Psoas muscle (tissue), 8 donors: ENCODE results near the gene FANCC. TPM values are rescaled to one million over a fixed set of nuclear protein-coding genes. Genes with fewer than 3 reads are reported as not detected.

Experiments
- ATAC-seq, 4 donors: fragments of 200-7000 bp; cut with Tn5 transposase; one replicate each; pipeline ENCODE4 v1.9.1; 2020; ENCODE audit warnings: moderate library complexity in 3 of 4, mild to moderate bottlenecking in 2 of 4
- DNase-seq, 2 donors: peaks; one replicate each; pipeline ENCODE4 v3.0.0-alpha.2; 2020
- H3K27ac ChIP-seq: fragments of 200-600 bp; one replicate; pipeline ENCODE4 v1.8.0; 2022
- H3K27me3 ChIP-seq, 3 donors: fragments of 200-600 bp in 1 of 3; one replicate each; pipeline versions ENCODE4 v1.6.1 to v1.8.0; 2013 to 2022; ENCODE audit warnings: low read length in 2 of 3, mild to moderate bottlenecking in 2 of 3, moderate library complexity in 1 of 3; ENCODE audit not compliant: insufficient read depth in 3 of 3
- H3K36me3 ChIP-seq, 2 donors: fragments of 200-600 bp in 1 of 2; one replicate each; pipeline versions ENCODE4 v1.6.1 to v1.8.0; 2013 to 2022; ENCODE audit warnings: low read depth in 1 of 2, mild to moderate bottlenecking in 1 of 2, moderate library complexity in 1 of 2; ENCODE audit not compliant: insufficient read depth in 1 of 2
- H3K4me1 ChIP-seq: fragments of 200-600 bp; one replicate; pipeline ENCODE4 v1.8.0; 2022
- H3K4me3 ChIP-seq: fragments of 200-600 bp; one replicate; pipeline ENCODE4 v1.8.0; 2022; ENCODE audit warnings: mild to moderate bottlenecking
- H3K9me3 ChIP-seq: fragments of 200-600 bp; one replicate; pipeline ENCODE4 v1.8.0; 2022
- CTCF ChIP-seq: fragments of 200-600 bp; IDR thresholded peaks from one replicate; pipeline ENCODE4 v1.8.0; 2022; ENCODE audit warnings: antibody characterized with exemption
- WGBS, 3 donors: extraction: QIAGEN DNeasy Blood & Tissue Kit; methylation state at CpG; one replicate each; pipeline versions ENCODE4 v1.1.6 to v1.1.7; 2013; 5-methylcytosine and 5-hydroxymethylcytosine counted together
- intact Hi-C, 2 donors: fragments of 100-400 bp; cut with DNase I; formaldehyde crosslinking; loops; one replicate each; pipeline versions ENCODE4 v1.11.0 to v1.14.2; 2022
- polyA plus RNA-seq, 3 donors: library from polyadenylated mRNA; stranded (reverse); fragments of 200-250 nt; gene quantifications; one replicate each; pipeline ENCODE4 v1.2.3, GENCODE V29; 2013
- total RNA-seq, 4 donors: library from RNA; stranded (reverse); fragmentation: NEBNext Ultra II Directional in 2 of 4; extraction: Animal tissue kit (Norgen Biotek cat#: 25700) in 2 of 4; gene quantifications; one replicate each; pipeline versions ENCODE4 v1.2.1 to v1.2.4, GENCODE V29; 2021 to 2023
- donor health status: healthy with polysubstance abuse.
- donor health status: DM: no; HTN: no; CAD: no; lungs with moderate emphysema.
- donor health status: Bipolar disorder and iron deficiency.
- donor health status: healthy.
- donor health status: DM: yes; HTN: yes; CAD: no.
- donor health status: DM: no; HTN: no; CAD: no.
- donor health status: DM: no; HTN: no; CAD: no.
- donor health status: DM: yes; HTN: yes; CAD: no.

Gene FANCC
- total and polyA plus RNA-seq, 7 donors = 2.1 to 5.2 (median 3.6) TPM

- 78 to 84% (median 83%) methylated on average over 9 of the region's 9 CpGs for WGBS, 3 donors
- H3K36me3 ChIP-seq = no peaks in the 10 kb centered on the region
- H3K27ac ChIP-seq = no peak overlapping the region
- H3K27me3 ChIP-seq = no peaks in the 10 kb centered on the region
- peaks cover 15% of the 10 kb centered on the region for H3K4me1 ChIP-seq
- intact Hi-C loops = no loop called here
- DNase-seq (no peak), ATAC-seq (no peak)
- no peak overlapping the region for H3K4me3 ChIP-seq
- TF ChIP-seq CTCF = no peak
- no peaks in the 10 kb centered on the region for H3K9me3 ChIP-seq
These were observed 183.0 kb downstream of the FANCC start for GRCh38 chr9:95134457-95134881.

GRCh38 chr9:95133325-95133705 lies 184.2 kb downstream of the FANCC start:
- Histone ChIP-seq H3K27me3 (no peaks in the 10 kb centered on the region), H3K4me3 (no peak overlapping the region), H3K27ac (no peak overlapping the region), H3K4me1 (peaks cover 15% of the 10 kb centered on the region), H3K9me3 (no peaks in the 10 kb centered on the region), H3K36me3 (no peaks in the 10 kb centered on the region)
- ATAC-seq (no peak), DNase-seq (no peak)
- TF ChIP-seq CTCF = no peak
- intact Hi-C loops = no loop called here
- 83 to 89% (median 86%) methylated on average over 4 of the region's 4 CpGs for WGBS, 3 donors

GRCh38 chr9:95132366-95133324 lies 184.9 kb downstream of the FANCC start:
- Histone ChIP-seq H3K36me3 (no peaks in the 10 kb centered on the region), H3K27ac (no peak overlapping the region), H3K4me3 (no peak overlapping the region), H3K27me3 (no peaks in the 10 kb centered on the region), H3K4me1 (peaks cover 9% of the 10 kb centered on the region), H3K9me3 (no peaks in the 10 kb centered on the region)
- intact Hi-C loops = no loop called here
- DNase-seq = no peak
- 55 to 81% (median 55%) methylated on average over 17 of the region's 17 CpGs for WGBS, 3 donors
- no peak for TF ChIP-seq CTCF
- peak; percentile 52 to 61 (median 60) for ATAC-seq

- intact Hi-C loops = loop anchor here in 1 of 2 donors (1.0 to 2.0 kb wide), 2 partner anchors 348 to 450 kb away; no protein-coding TSS in a partner anchor
- no peak overlapping the region for H3K27ac ChIP-seq
- H3K9me3 ChIP-seq = no peaks in the 10 kb centered on the region
- no peaks in the 10 kb centered on the region for H3K27me3 ChIP-seq
- peak; percentile 81 for TF ChIP-seq CTCF
- no peaks in the 10 kb centered on the region for H3K36me3 ChIP-seq
- ATAC-seq (peak; percentile 49 to 72 (median 62)), DNase-seq (peak; percentile 51 to 66)
- H3K4me1 ChIP-seq = peaks cover 5% of the 10 kb centered on the region
- 23 to 34% (median 27%) methylated on average over 7 of the region's 7 CpGs for WGBS, 3 donors
- no peak overlapping the region for H3K4me3 ChIP-seq
These were observed 186.2 kb downstream of the FANCC start for GRCh38 chr9:95131023-95131943.
